SK-MEL-5 (cell line): ENCODE data around the gene TTC27. TPM values are rescaled to one million over a fixed set of nuclear protein-coding genes. Genes with fewer than 3 reads are reported as not detected.
"Not testable (repeated sequence)": the region's sequence is repeated elsewhere in the genome, so short reads cannot be mapped to it uniquely, and the experiment has no call there.

Source experiments
- DNase-seq: peaks from one replicate; pipeline ENCODE4 v3.0.0-alpha.2; 2016; ENCODE audit warnings: low read depth, low spot score
- in situ Hi-C: cut with HindIII; loops from 2 replicates; pipeline ENCODE4 v1.10.0; 2016; ENCODE audit warnings: low sequenced_read_pairs, high pct_unique_total_duplicates, low pct_unique_long_range_greater_than_20kb
- small RNA-seq, 2 experiments: library from RNA; depleted of rRNA; stranded (forward); fragments of <200 nt; gene quantifications; one replicate each; pipeline ENCODE3, GENCODE V24; 2014
- total RNA-seq: library from RNA; depleted of rRNA; stranded (reverse); fragments of >200 nt; shearing (Covaris generic); gene quantifications from 2 replicates; pipeline ENCODE4 v1.2.3, GENCODE V29; 2014

Gene TTC27
- total RNA-seq, 1 experiment from 2014 or later, result 28.7 TPM

GRCh38 chr2:32847734-32848133 lies 219.9 kb downstream of the TTC27 start:
- in situ Hi-C loops, result no loop called here
- no peak for DNase-seq

- DNase-seq, result no peak
- in situ Hi-C loops, result no loop called here
Measured at GRCh38 chr2:32849456-32850194, 221.8 kb downstream of the TTC27 start.

GRCh38 chr2:32851777-32852439 lies 224.1 kb downstream of the TTC27 start:
- in situ Hi-C loops, result no loop called here
- no peak for DNase-seq

- in situ Hi-C loops, result no loop called here
- DNase-seq, result no peak
Measured at GRCh38 chr2:32852856-32853255, 225.0 kb downstream of the TTC27 start.

- no peak for DNase-seq
- in situ Hi-C loops, result no loop called here
Measured at GRCh38 chr2:32856891-32857290, 229.0 kb downstream of the TTC27 start.

- in situ Hi-C loops, result no loop called here
- no peak for DNase-seq
Measured at GRCh38 chr2:32858713-32859112, 230.9 kb downstream of the TTC27 start.

- in situ Hi-C loops, result no loop called here
- DNase-seq, result no peak
Measured at GRCh38 chr2:32860385-32860784, 232.5 kb downstream of the TTC27 start.

- no peak for DNase-seq
Measured at GRCh38 chr2:32862269-32863055, 234.6 kb downstream of the TTC27 start.

GRCh38 chr2:32863326-32863725 lies 235.5 kb downstream of the TTC27 start:
- in situ Hi-C loops, result no loop called here
- DNase-seq, result no peak

More at GRCh38 chr2:32862269-32863055, 234.6 kb downstream of the TTC27 start:
- in situ Hi-C loops, result no loop called here

- DNase-seq, result no peak
- in situ Hi-C loops, result no loop called here
Measured at GRCh38 chr2:32863803-32864202, 236.0 kb downstream of the TTC27 start.

- no peak for DNase-seq
- in situ Hi-C loops, result no loop called here
Measured at GRCh38 chr2:32864334-32865111, 236.7 kb downstream of the TTC27 start.

- DNase-seq, result no peak
- in situ Hi-C loops, result no loop called here
Measured at GRCh38 chr2:32865399-32866068, 237.7 kb downstream of the TTC27 start.

GRCh38 chr2:32866462-32866861 lies 238.6 kb downstream of the TTC27 start:
- in situ Hi-C loops, DNase-seq: not testable (repeated sequence)

Small RNA genes lying within 50 kb of the gene (small RNA-seq; reads per million reads assigned to genes)
- 0 to 0.14 reads per million in 2 experiments for gene MIR4765
